ENCODE measurements around the gene ZNF362. TPM values are rescaled to one million over a fixed set of nuclear protein-coding genes. Genes with fewer than 3 reads are reported as not detected.
A peak's percentile ranks its signal among the peaks of the same experiment; 100 is the strongest.

ZNF362 gene
- total and polyA plus RNA-seq, 2 of the 13 experiments (the other 11 are each of a cell fraction or from before 2014, with no cell fraction given): 8.3 to 14.2 TPM

DNA sequence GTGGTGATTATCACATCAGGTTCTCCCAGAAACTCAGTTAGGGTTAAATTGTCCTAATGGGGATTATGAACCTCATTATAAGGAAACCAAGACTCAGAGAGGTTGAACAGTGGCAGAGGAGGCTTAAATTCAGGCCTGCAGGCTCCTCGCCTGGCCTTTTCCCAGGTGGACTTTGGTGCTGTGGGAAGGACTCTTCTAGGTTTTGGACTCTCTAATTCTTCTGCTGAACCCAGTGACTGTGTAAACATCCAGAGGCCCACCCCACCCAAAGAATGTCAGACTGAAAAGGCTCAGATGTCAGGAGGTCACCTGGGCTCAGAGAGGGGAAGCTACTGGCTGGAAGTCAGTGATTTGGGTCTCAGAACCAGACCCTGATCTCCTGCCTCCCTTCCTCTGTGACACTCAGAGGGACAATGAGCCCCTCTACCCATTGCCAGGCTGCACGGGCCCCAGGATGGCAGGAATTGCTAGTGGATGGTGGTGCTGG is 2.5 kb downstream of the ZNF362 start (continued):
- TF ChIP-seq ZHX2 (IDR thresholded peaks at IDR 0.05; ENCODE audit: low read depth): no peak
- TF ChIP-seq ZHX2 (CRISPR knock-in tag; IDR thresholded peaks at IDR 0.05; ENCODE audit: borderline replicate concordance): no peak
- TF ChIP-seq, protein P1, sequence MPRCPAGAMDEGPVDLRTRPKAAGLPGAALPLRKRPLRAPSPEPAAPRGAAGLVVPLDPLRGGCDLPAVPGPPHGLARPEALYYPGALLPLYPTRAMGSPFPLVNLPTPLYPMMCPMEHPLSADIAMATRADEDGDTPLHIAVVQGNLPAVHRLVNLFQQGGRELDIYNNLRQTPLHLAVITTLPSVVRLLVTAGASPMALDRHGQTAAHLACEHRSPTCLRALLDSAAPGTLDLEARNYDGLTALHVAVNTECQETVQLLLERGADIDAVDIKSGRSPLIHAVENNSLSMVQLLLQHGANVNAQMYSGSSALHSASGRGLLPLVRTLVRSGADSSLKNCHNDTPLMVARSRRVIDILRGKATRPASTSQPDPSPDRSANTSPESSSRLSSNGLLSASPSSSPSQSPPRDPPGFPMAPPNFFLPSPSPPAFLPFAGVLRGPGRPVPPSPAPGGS (CRISPR knock-in tag; IDR thresholded peaks at IDR 0.05): no peak
- no peak for TF ChIP-seq MEIS2 (CRISPR knock-in tag; IDR thresholded peaks at IDR 0.05)
- TF ChIP-seq CBX1 (IDR thresholded peaks at IDR 0.05; ENCODE audit: low read depth): no peak
- no peak for TF ChIP-seq LRRFIP1 (CRISPR knock-in tag; conservative IDR thresholded peaks at IDR 0.05)
- TF ChIP-seq PHF21A (CRISPR knock-in tag; IDR thresholded peaks at IDR 0.05): peak; percentile 72; the same call in 1 of the 2 replicates
- TF ChIP-seq ELK4 (CRISPR knock-in tag; IDR thresholded peaks at IDR 0.05; ENCODE audit: borderline replicate concordance): no peak
- no peak for TF ChIP-seq ISX (CRISPR knock-in tag; conservative IDR thresholded peaks at IDR 0.05)
- TF ChIP-seq IKZF4 (CRISPR knock-in tag; IDR thresholded peaks at IDR 0.05; ENCODE audit: borderline replicate concordance, low read depth, not compliant biosample characterization): no peak
- no peak; the same call in 1 of the 2 replicates for TF ChIP-seq ZC3H4 (CRISPR knock-in tag; IDR thresholded peaks at IDR 0.05; ENCODE audit: borderline replicate concordance)
- TF ChIP-seq, protein P2, sequence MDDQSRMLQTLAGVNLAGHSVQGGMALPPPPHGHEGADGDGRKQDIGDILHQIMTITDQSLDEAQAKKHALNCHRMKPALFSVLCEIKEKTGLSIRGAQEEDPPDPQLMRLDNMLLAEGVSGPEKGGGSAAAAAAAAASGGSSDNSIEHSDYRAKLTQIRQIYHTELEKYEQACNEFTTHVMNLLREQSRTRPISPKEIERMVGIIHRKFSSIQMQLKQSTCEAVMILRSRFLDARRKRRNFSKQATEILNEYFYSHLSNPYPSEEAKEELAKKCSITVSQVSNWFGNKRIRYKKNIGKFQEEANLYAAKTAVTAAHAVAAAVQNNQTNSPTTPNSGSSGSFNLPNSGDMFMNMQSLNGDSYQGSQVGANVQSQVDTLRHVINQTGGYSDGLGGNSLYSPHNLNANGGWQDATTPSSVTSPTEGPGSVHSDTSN (CRISPR knock-in tag; IDR thresholded peaks at IDR 0.05; ENCODE audit: borderline replicate concordance): no peak
- no peak for TF ChIP-seq ZNF816 (CRISPR knock-in tag; IDR thresholded peaks at IDR 0.05; ENCODE audit: borderline replicate concordance)
- no peak for TF ChIP-seq ZFAT (CRISPR knock-in tag; conservative IDR thresholded peaks at IDR 0.05)
- TF ChIP-seq IKZF5 (CRISPR knock-in tag; IDR thresholded peaks at IDR 0.05): peak; percentile 52; the same call in 1 of the 2 replicates

All from HepG2 (cell line).